Measurements from ENCODE around the gene NTF3. TPM values are rescaled to one million over a fixed set of nuclear protein-coding genes. Genes with fewer than 3 reads are reported as not detected.

Gene NTF3
- total and polyA plus RNA-seq, 10 donors, result 0.72 to 5.8 (median 2.7) TPM; not detected in 1

DNA sequence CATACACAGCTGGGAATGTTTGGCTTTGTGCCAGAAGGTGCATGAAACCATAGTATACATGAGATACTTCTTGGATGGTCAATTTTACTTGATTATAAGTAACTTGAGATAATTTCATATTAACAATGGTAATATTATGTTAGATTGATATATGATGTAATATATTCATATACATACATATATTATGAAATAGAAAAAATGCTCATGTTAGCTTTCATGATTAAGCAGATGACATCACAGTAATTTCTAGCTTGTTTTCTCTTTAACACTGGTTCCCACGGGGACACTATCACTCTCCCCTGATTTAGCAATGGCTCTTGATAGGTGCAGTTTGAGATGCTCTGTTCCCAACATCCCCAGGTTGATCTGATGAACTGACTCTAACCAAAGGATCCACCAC lies 35.4 kb upstream of the NTF3 start:
- Histone ChIP-seq H3K27me3 (replicated peaks in 1 of 7) (peaks cover 0 to 17% (median 0%) of the 10 kb centered on the region in 7 donors), H3K36me3 (no peaks in the 10 kb centered on the region), H3K4me3 (no peak overlapping the region), H3K9me3 (no peaks in the 10 kb centered on the region), H3K27ac (no peak overlapping the region), H3K4me1 (no peaks in the 10 kb centered on the region)
- TF ChIP-seq POLR2AphosphoS5 (IDR thresholded peaks at IDR 0.05) (no peak), POLR2A (IDR thresholded peaks at IDR 0.05) (no peak)
- TF ChIP-seq, protein P1, sequence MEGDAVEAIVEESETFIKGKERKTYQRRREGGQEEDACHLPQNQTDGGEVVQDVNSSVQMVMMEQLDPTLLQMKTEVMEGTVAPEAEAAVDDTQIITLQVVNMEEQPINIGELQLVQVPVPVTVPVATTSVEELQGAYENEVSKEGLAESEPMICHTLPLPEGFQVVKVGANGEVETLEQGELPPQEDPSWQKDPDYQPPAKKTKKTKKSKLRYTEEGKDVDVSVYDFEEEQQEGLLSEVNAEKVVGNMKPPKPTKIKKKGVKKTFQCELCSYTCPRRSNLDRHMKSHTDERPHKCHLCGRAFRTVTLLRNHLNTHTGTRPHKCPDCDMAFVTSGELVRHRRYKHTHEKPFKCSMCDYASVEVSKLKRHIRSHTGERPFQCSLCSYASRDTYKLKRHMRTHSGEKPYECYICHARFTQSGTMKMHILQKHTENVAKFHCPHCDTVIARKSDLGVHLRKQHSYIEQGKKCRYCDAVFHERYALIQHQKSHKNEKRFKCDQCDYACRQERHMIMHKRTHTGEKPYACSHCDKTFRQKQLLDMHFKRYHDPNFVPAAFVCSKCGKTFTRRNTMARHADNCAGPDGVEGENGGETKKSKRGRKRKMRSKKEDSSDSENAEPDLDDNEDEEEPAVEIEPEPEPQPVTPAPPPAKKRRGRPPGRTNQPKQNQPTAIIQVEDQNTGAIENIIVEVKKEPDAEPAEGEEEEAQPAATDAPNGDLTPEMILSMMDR (IDR thresholded peaks at IDR 0.05 in 8 of 11, conservative IDR thresholded peaks at IDR 0.05 in 3 of 11), result no peak
- DNase-seq, result no peak
- intact Hi-C loops (cut with DNase I; ENCODE audit: low total_unique reads), result no loop called here
- WGBS, 5 donors, result 87 to 97% (median 89%) methylated on average over 1 of the region's 1 CpG

DNA sequence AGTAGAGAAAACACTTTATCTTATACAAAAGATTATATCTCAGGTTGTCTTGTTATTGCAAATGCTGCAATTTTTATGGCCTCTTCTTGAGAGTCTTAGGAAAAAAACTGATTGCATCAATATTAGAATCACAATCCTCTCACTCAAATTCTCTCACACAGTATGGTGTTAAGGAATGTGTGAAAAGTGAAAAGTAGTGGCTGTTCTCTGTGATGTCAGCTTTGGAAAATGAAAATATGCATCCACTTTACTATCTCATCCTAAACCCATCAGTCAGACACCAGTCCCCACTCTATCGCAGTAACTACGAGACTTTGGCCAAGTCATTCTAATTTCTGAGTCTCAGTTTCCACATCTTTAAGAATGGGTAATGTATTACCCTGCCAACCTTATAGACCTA lies 32.6 kb upstream of the NTF3 start:
- WGBS, 5 donors, result 83 to 99% (median 89%) methylated on average over 2 of the region's 2 CpGs

DNA sequence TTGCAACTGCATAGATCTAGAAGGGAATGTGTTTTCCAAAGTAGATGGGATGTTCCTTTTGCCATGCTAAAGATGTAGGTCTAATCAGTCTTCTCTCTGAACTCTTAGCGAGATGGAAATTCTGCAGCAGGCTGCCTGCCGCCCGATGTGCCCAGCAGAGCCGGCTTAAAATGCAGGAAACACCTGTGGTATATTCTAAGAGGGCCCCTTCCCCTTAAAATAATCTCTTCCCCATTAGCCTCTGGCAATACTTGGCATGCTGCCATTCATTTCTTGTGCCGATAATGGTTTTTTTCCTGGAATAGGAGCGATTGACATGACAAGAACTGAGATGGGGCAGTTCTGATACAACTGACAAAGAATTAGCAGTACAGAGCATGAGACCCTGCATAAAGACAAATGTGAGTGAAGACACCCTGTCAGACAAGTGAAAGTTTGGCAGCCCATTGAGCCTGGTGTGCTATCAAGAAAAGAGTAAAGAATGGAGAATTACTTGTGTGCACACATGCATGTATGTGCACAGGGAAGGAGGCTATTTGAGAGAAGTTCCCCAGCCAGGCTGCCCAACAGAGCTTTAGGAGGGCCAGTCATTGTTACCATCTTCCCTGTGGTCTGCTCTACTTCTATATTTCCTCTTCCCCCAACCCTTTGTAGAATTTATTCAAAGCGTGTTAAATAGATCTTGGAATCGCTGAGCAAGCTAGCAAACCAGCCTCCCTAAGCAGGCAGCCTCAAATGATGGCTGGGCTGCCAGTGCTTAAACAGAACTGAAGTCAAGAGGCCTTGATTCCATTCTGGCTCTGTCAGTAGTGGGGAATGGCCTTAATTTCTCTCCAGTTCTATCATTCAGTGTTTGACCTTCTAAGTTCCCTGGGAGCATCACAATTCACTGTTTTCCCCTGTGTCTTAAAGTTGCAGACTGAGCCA lies 29.6 kb upstream of the NTF3 start:
- H3K4me1 ChIP-seq, result no peaks in the 10 kb centered on the region
- no peak overlapping the region for H3K27ac ChIP-seq
- no peaks in the 10 kb centered on the region for H3K9me3 ChIP-seq
- no peak for DNase-seq
- H3K36me3 ChIP-seq, result no peaks in the 10 kb centered on the region
- TF ChIP-seq, protein P1 (IDR thresholded peaks at IDR 0.05 in 8 of 11, conservative IDR thresholded peaks at IDR 0.05 in 3 of 11), result no peak
- no peak for TF ChIP-seq POLR2A (IDR thresholded peaks at IDR 0.05)
- TF ChIP-seq POLR2AphosphoS5 (IDR thresholded peaks at IDR 0.05), result no peak
- intact Hi-C loops (cut with DNase I; ENCODE audit: low total_unique reads), result no loop called here
- peaks cover 0 to 23% (median 0%) of the 10 kb centered on the region in 7 donors for H3K27me3 ChIP-seq (replicated peaks in 1 of 7)
- 13 to 31% (median 15%) methylated on average over 8 of the region's 8 CpGs for WGBS, 5 donors
- H3K4me3 ChIP-seq, result no peak overlapping the region

More for the DNA sequence above, 32.6 kb upstream of the NTF3 start:
- Histone ChIP-seq H3K36me3 (no peaks in the 10 kb centered on the region), H3K4me3 (no peak overlapping the region), H3K4me1 (no peaks in the 10 kb centered on the region), H3K9me3 (no peaks in the 10 kb centered on the region), H3K27me3 (replicated peaks in 1 of 7) (peaks cover 0 to 30% (median 0%) of the 10 kb centered on the region in 7 donors), H3K27ac (no peak overlapping the region)
- TF ChIP-seq, protein P1 (IDR thresholded peaks at IDR 0.05 in 8 of 11, conservative IDR thresholded peaks at IDR 0.05 in 3 of 11), result no peak
- TF ChIP-seq POLR2A (IDR thresholded peaks at IDR 0.05) (no peak), POLR2AphosphoS5 (IDR thresholded peaks at IDR 0.05) (no peak)
- DNase-seq, result no peak
- intact Hi-C loops (cut with DNase I; ENCODE audit: low total_unique reads), result no loop called here

- no peak overlapping the region for H3K4me3 ChIP-seq
- intact Hi-C loops (cut with DNase I; ENCODE audit: low total_unique reads), result no loop called here
- H3K36me3 ChIP-seq, result no peaks in the 10 kb centered on the region
- H3K4me1 ChIP-seq, result no peaks in the 10 kb centered on the region
- WGBS, 5 donors, result 66 to 83% (median 72%) methylated on average over 3 of the region's 3 CpGs
- no peaks in the 10 kb centered on the region for H3K9me3 ChIP-seq
- TF ChIP-seq, protein P1 (IDR thresholded peaks at IDR 0.05 in 8 of 11, conservative IDR thresholded peaks at IDR 0.05 in 3 of 11), result no peak
- TF ChIP-seq POLR2AphosphoS5 (IDR thresholded peaks at IDR 0.05), result no peak
- no peak for TF ChIP-seq POLR2A (IDR thresholded peaks at IDR 0.05)
- no peak overlapping the region for H3K27ac ChIP-seq
- DNase-seq, result no peak
- H3K27me3 ChIP-seq (replicated peaks in 1 of 7), result peaks cover 0 to 23% (median 0%) of the 10 kb centered on the region in 7 donors
Observed at GRCh38 chr12:5403411-5403810, 28.5 kb upstream of the NTF3 start.

All from spleen (tissue), 11 donors.